ENCODE data around the gene IBA57.

- TF ChIP-seq CTCF (IDR thresholded peaks at IDR 0.05), result no peak
- TF ChIP-seq ZFX (IDR thresholded peaks at IDR 0.05; ENCODE audit: borderline replicate concordance), result no peak
Observed at GRCh38 chr1:228210076-228210651, 44.6 kb downstream of the IBA57 start.

Measured in 22Rv1 (cell line).